PC-9 (cell line): ENCODE measurements around the gene BCDIN3D. TPM values are rescaled to one million over a fixed set of nuclear protein-coding genes. Genes with fewer than 3 reads are reported as not detected.
"Not testable (repeated sequence)": the region's sequence is repeated elsewhere in the genome, so short reads cannot be mapped to it uniquely, and the experiment has no call there.

Experiments
- BruUV-seq: library from RNA; stranded (reverse); fragments of 400-500 nt; replicated peaks from 2 replicates; lab custom pipeline; 2021; lab: Mats Ljungman, UMichigan
- CTCF ChIA-PET: fragments of 300-600 bp; sonication (Branson Sonifier 250); formaldehyde crosslinking; loops from one replicate; lab custom pipeline; 2022; ENCODE audit warnings: antibody characterized with exemption; lab: Charles Lee
- POLR2A ChIA-PET: fragments of 300-600 bp; sonication (Branson Sonifier 250); formaldehyde crosslinking; loops from one replicate; lab custom pipeline; 2022; ENCODE audit warnings: antibody characterized with exemption; ENCODE audit not compliant: unreplicated experiment; lab: Charles Lee
- DNase-seq, 2 experiments: peaks; one replicate each; pipeline versions ENCODE4 v3.0.0 to v3.0.0-alpha.2; 2015 to 2022; ENCODE audit warnings: mixed read lengths in 1 of 2
- H2AFZ ChIP-seq: fragments of 200-600 bp; sonication (generic); 2 replicates; pipeline ENCODE4 v1.8.1; 2017; ENCODE audit warnings: antibody characterized with exemption
- H3F3A ChIP-seq: fragments of 200-600 bp; sonication (generic); 2 replicates; pipeline ENCODE4 v1.8.1; 2017; ENCODE audit warnings: antibody characterized with exemption, mild to moderate bottlenecking, low read depth; ENCODE audit not compliant: insufficient read depth
- H3K27ac ChIP-seq: fragments of 200-600 bp; sonication (generic); 2 replicates; pipeline ENCODE4 v1.6.1; 2016; ENCODE audit warnings: mixed run types
- H3K27me3 ChIP-seq: fragments of 200-600 bp; sonication (generic); 2 replicates; pipeline ENCODE4 v1.6.1; 2016; ENCODE audit warnings: low read depth, mixed run types; ENCODE audit not compliant: insufficient read depth
- H3K36me3 ChIP-seq: fragments of 200-600 bp; sonication (generic); 2 replicates; pipeline ENCODE4 v1.6.1; 2016; ENCODE audit warnings: low read depth, mixed run types
- H3K4me1 ChIP-seq: fragments of 200-600 bp; sonication (generic); replicated peaks from 2 replicates; pipeline ENCODE4 v1.6.1; 2016; ENCODE audit warnings: mixed run types; ENCODE audit not compliant: insufficient read depth
- H3K4me2 ChIP-seq: fragments of 200-600 bp; sonication (generic); 2 replicates; pipeline ENCODE4 v1.6.1; 2017; ENCODE audit warnings: mixed run types
- H3K4me3 ChIP-seq: fragments of 200-600 bp; sonication (generic); 2 replicates; pipeline ENCODE4 v1.6.1; 2016; ENCODE audit warnings: mixed run types
- H3K79me2 ChIP-seq: fragments of 200-600 bp; sonication (generic); 2 replicates; pipeline ENCODE4 v1.6.1; 2017; ENCODE audit warnings: low read depth, mixed run types
- H3K9me2 ChIP-seq: fragments of 200-600 bp; sonication (generic); 2 replicates; pipeline ENCODE4 v1.8.1; 2017; ENCODE audit warnings: mild to moderate bottlenecking; ENCODE audit not compliant: insufficient read depth
- H3K9me3 ChIP-seq: fragments of 200-600 bp; sonication (generic); 2 replicates; pipeline ENCODE4 v1.8.1; 2016; ENCODE audit warnings: low read depth; ENCODE audit not compliant: insufficient read depth
- H4K20me1 ChIP-seq: fragments of 200-600 bp; sonication (generic); 2 replicates; pipeline ENCODE4 v1.8.1; 2017; ENCODE audit not compliant: insufficient read depth
- EZH2 ChIP-seq: fragments of 200-600 bp; sonication (generic); IDR thresholded peaks from 2 replicates; pipeline ENCODE4 v1.8.0; 2017; ENCODE audit warnings: antibody characterized with exemption, low read depth
- intact Hi-C: fragments of 100-400 bp; cut with micrococcal nuclease; formaldehyde crosslinking; loops from one replicate; pipeline ENCODE4 v1.10.0; 2022; ENCODE audit not compliant: unreplicated experiment
- total RNA-seq: library from RNA; stranded (reverse); gene quantifications from 2 replicates; pipeline ENCODE4 v1.2.3, GENCODE V29; 2021
- TF ChIP-seq, protein P1 (sequence below): fragments of 200-600 bp; sonication (generic); conservative IDR thresholded peaks from 2 replicates; pipeline ENCODE4 v1.6.1; 2017; ENCODE audit warnings: mixed run types, antibody characterized with exemption, mild to moderate bottlenecking, moderate library complexity

BCDIN3D gene
- total RNA-seq, 1 experiment from 2014 or later = 4.7 TPM

DNA sequence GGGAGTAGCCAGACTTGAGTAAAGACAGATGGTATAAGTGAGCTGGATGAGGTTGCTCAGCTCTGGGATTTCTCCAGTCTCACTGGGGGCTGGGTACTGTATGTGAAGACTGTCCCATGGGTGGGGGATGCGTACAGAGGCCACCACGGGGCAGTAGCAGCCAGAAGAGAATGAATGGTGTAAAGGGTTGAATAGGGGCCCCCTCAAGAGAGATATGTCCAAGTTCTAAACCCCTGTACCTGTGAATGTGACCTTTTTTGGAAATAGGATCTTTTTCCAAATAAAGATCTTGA is 21.8 kb upstream of the BCDIN3D start:
- no TSS peak for BruUV-seq
- no peak overlapping the region for H3K4me2 ChIP-seq
- TF ChIP-seq, protein P1, sequence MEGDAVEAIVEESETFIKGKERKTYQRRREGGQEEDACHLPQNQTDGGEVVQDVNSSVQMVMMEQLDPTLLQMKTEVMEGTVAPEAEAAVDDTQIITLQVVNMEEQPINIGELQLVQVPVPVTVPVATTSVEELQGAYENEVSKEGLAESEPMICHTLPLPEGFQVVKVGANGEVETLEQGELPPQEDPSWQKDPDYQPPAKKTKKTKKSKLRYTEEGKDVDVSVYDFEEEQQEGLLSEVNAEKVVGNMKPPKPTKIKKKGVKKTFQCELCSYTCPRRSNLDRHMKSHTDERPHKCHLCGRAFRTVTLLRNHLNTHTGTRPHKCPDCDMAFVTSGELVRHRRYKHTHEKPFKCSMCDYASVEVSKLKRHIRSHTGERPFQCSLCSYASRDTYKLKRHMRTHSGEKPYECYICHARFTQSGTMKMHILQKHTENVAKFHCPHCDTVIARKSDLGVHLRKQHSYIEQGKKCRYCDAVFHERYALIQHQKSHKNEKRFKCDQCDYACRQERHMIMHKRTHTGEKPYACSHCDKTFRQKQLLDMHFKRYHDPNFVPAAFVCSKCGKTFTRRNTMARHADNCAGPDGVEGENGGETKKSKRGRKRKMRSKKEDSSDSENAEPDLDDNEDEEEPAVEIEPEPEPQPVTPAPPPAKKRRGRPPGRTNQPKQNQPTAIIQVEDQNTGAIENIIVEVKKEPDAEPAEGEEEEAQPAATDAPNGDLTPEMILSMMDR = no peak
- TF ChIP-seq EZH2 = no peak
- no peaks in the 10 kb centered on the region for H3K36me3 ChIP-seq
- H3K4me3 ChIP-seq = no peak overlapping the region
- no peak overlapping the region for H3K27ac ChIP-seq
- no peak overlapping the region for H2AFZ ChIP-seq
- H3K27me3 ChIP-seq = no peaks in the 10 kb centered on the region
- ChIA-PET POLR2A (no interaction called here), CTCF (interaction anchor here (3.6 kb wide), 1 partner anchor 102 kb away, joined by 20 read pairs; no protein-coding TSS in a partner anchor)
- peaks cover 8% of the 10 kb centered on the region; the same call in 1 of the 2 replicates for H3F3A ChIP-seq
- no peaks in the 10 kb centered on the region for H4K20me1 ChIP-seq
- intact Hi-C loops = loop anchor here (5.0 kb wide), 2 partner anchors 43 to 303 kb away; partner anchors contain the start of gene CERS5
- H3K4me1 ChIP-seq = peaks cover 27% of the 10 kb centered on the region
- DNase-seq = no peak
- no peaks in the 10 kb centered on the region for H3K9me2 ChIP-seq
- no peaks in the 10 kb centered on the region for H3K9me3 ChIP-seq
- H3K79me2 ChIP-seq = no peaks in the 10 kb centered on the region

DNA sequence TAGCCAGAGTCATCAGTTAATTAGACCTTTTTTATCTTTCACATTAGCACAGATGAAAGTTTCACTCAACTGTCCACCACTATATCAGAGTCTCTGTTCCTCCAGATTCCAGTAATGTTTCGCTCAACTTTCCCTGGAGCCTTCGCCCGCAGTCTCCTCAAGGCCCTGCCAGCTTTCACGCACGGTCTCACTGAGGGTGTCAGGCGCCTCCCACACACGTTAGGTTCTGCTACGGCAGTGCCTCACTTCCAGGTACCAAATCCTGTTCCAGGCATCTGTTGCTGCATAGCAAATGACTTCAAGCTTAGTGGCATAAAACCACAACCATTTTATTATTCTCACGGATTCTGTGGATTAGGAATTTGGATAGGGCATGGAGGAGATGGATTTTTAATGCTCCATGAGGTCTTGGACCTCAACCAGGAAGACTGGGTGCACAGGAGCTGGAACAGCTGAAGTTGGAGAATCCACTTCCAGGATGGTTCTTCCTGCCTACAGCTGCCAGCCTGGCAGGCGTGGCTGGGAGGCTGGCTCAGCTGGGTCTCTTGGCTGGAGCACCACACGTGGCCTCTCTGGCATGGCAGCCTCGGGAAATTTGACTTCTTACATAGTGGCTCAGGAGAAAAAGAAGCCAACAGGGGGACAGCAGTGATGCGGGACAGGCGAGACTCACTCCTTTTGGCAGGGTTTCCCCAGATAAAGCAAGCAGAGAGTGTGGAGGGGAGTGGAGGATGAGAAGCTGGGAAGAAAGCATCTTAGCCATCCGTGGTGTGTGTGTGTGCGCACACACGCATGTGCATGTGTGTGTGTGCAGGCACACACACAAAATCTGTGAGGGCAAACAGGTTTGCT is 21.3 kb upstream of the BCDIN3D start:
- ChIA-PET POLR2A (interaction anchor here (0.7 kb wide), 1 partner anchor 530 kb away, joined by 3 read pairs; no protein-coding TSS in a partner anchor), CTCF (no interaction called here)
- no TSS peak for BruUV-seq
- no peaks in the 10 kb centered on the region for H3K9me2 ChIP-seq
- no peak overlapping the region for H3K27ac ChIP-seq
- no peaks in the 10 kb centered on the region for H4K20me1 ChIP-seq
- no peak overlapping the region for H3K4me3 ChIP-seq
- H3K4me2 ChIP-seq = no peak overlapping the region
- no peak for TF ChIP-seq EZH2
- TF ChIP-seq, protein P1 = no peak
- no peak overlapping the region for H2AFZ ChIP-seq
- DNase-seq = no peak
- no peaks in the 10 kb centered on the region for H3K27me3 ChIP-seq
- no peaks in the 10 kb centered on the region for H3K36me3 ChIP-seq
- peaks cover 21% of the 10 kb centered on the region for H3K4me1 ChIP-seq
- H3K9me3 ChIP-seq = no peaks in the 10 kb centered on the region
- 0 out of 2 replicates have a peak, but pooled peaks cover 8% of the 10 kb centered on the region for H3F3A ChIP-seq
- no peaks in the 10 kb centered on the region for H3K79me2 ChIP-seq
- intact Hi-C loops = no loop called here

DNA sequence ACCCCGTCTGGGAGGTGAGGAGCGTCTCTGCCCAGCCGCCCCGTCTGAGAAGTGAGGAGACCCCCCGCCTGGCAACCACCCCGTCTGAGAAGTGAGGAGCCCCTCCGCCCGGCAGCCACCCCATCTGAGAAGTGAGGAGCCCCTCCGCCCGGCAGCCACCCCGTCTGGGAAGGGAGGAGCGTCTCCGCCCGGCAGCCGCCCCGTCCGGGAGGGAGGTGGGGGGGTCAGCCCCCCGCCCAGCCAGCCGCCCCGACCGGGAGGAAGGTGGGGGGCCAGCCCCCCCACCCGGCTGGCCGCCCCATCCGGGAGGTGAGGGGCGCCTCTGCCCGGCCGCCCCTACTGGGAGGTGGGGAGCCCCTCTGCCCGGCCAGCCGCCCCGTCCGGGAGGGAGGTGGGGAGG is 18.0 kb upstream of the BCDIN3D start:
- POLR2A ChIA-PET, H2AFZ ChIP-seq, H4K20me1 ChIP-seq, H3K4me2 ChIP-seq, CTCF ChIA-PET, H3K79me2 ChIP-seq, H3K27me3 ChIP-seq, intact Hi-C loops, H3K9me3 ChIP-seq, H3K9me2 ChIP-seq, DNase-seq, H3F3A ChIP-seq, BruUV-seq, H3K36me3 ChIP-seq, H3K4me1 ChIP-seq, H3K4me3 ChIP-seq, H3K27ac ChIP-seq: not testable (repeated sequence)

DNA sequence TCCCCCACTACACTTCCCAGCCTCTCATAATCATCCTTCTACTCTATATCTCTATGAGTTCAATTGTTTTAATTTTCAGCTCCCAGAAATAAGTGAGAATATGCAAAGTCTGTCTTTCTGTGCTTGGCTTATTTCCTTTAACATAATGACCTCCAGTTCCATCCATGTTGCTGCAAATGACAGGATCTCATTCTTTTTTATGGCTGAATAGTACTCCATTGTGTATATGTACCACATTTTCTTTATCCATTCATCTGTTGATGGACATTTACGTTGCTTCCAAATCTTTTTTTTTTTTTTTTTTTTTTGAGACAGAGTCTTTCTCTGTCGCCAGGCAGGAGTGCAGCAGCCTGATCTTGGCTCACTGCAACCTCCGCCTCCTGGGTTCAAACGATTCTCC is 13.0 kb upstream of the BCDIN3D start:
- H3K27ac ChIP-seq, DNase-seq, H3K79me2 ChIP-seq, H3K4me1 ChIP-seq, H3F3A ChIP-seq, H4K20me1 ChIP-seq, H3K36me3 ChIP-seq, H3K27me3 ChIP-seq, H2AFZ ChIP-seq, H3K9me2 ChIP-seq, H3K4me3 ChIP-seq, intact Hi-C loops, H3K4me2 ChIP-seq, H3K9me3 ChIP-seq, BruUV-seq: not testable (repeated sequence)
- CTCF ChIA-PET = interaction anchor here (0.7 kb wide), 1 partner anchor 147 kb away, joined by 10 read pairs; no protein-coding TSS in a partner anchor
- POLR2A ChIA-PET = interaction anchor here (0.6 kb wide), 1 partner anchor 177 kb away, joined by 3 read pairs; no protein-coding TSS in a partner anchor
